Lower leg skin (tissue), 4 donors: ENCODE results near the gene NGEF. TPM values are rescaled to one million over a fixed set of nuclear protein-coding genes. Genes with fewer than 3 reads are reported as not detected.

Experiments
- DNase-seq, 2 donors: peaks; one replicate each; pipeline ENCODE4 v3.0.0-alpha.2; 2019; ENCODE audit warnings: low spot score in 2 of 2
- H3K4me3 ChIP-seq: fragments of 200-600 bp; sonication (generic); 2 replicates; pipeline ENCODE4 v1.5.1; 2017; ENCODE audit warnings: mild to moderate bottlenecking, low read depth; ENCODE audit not compliant: poor library complexity, severe bottlenecking
- POLR2A ChIP-seq, 2 donors: fragments of 450-650 bp; IDR thresholded peaks; one replicate each; pipeline ENCODE4 v1.6.1; 2016 to 2017; ENCODE audit warnings: antibody characterized with exemption in 2 of 2, mild to moderate bottlenecking in 1 of 2, moderate library complexity in 1 of 2
- WGBS, 2 donors: methylation state at CpG; one replicate each; pipeline ENCODE4 v1.1.5; 2018; 5-methylcytosine and 5-hydroxymethylcytosine counted together
- intact Hi-C: fragments of 100-400 bp; cut with DNase I; formaldehyde crosslinking; loops from one replicate; pipeline ENCODE4 v1.15.0; 2023; ENCODE audit warnings: low total_unique reads
- total RNA-seq, 4 donors: library from RNA; depleted of rRNA; stranded (reverse); fragments of >200 nt; gene quantifications; one replicate each; pipeline ENCODE4 v1.1.0, GENCODE V29; 2016
- TF ChIP-seq, protein P1 (sequence below), 3 donors: fragments of 450-650 bp; IDR thresholded peaks; one replicate each; pipeline ENCODE4 v1.5.1; 2016; ENCODE audit warnings: antibody characterized with exemption in 3 of 3, mild to moderate bottlenecking in 3 of 3, moderate library complexity in 2 of 3

The NGEF gene
- total RNA-seq, 4 donors from 2014 or later = 15.7 to 30.3 (median 17.9) TPM

DNA sequence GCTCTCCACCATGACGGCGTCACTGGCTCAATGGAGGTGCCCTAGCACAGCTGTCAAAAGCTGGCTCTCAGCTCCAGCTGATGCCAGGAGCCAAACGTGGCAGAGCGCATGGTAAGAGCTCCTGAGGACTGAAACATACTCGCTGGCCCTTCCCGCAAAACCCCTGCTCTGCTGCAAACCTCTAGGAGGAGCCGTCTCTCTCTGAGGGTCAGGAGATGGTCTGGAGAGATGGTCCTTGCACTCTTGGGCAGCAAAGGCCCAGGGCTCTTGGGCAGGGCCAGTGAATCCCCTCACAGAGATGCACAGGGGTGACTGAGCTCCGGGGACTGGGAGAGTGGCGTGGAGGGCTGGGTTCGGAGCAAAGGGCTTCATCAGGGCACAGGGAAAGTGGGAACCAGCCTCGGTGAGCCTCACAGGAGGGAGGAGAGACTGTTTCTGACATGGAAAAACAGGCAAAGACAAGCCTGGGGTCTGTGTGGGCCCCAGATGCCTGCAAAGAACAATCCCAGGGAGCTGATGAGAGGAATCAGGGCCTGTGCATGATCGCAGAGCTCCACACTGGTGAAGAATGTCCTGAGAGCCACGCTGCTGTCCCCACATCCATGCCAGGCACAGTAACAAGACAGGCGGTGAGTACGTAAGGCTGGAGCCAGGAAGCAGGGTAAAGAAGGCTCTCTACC is 125.7 kb downstream of the NGEF start:
- no peak for TF ChIP-seq POLR2A (IDR thresholded peaks at IDR 0.05)
- TF ChIP-seq, protein P1, sequence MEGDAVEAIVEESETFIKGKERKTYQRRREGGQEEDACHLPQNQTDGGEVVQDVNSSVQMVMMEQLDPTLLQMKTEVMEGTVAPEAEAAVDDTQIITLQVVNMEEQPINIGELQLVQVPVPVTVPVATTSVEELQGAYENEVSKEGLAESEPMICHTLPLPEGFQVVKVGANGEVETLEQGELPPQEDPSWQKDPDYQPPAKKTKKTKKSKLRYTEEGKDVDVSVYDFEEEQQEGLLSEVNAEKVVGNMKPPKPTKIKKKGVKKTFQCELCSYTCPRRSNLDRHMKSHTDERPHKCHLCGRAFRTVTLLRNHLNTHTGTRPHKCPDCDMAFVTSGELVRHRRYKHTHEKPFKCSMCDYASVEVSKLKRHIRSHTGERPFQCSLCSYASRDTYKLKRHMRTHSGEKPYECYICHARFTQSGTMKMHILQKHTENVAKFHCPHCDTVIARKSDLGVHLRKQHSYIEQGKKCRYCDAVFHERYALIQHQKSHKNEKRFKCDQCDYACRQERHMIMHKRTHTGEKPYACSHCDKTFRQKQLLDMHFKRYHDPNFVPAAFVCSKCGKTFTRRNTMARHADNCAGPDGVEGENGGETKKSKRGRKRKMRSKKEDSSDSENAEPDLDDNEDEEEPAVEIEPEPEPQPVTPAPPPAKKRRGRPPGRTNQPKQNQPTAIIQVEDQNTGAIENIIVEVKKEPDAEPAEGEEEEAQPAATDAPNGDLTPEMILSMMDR (IDR thresholded peaks at IDR 0.05) = no peak
- DNase-seq = peak in 1 of 2 donors; percentile 58
- intact Hi-C loops = no loop called here
- H3K4me3 ChIP-seq = no peak overlapping the region
- WGBS, 2 donors = 78 to 79% methylated on average over 15 of the region's 15 CpGs

DNA sequence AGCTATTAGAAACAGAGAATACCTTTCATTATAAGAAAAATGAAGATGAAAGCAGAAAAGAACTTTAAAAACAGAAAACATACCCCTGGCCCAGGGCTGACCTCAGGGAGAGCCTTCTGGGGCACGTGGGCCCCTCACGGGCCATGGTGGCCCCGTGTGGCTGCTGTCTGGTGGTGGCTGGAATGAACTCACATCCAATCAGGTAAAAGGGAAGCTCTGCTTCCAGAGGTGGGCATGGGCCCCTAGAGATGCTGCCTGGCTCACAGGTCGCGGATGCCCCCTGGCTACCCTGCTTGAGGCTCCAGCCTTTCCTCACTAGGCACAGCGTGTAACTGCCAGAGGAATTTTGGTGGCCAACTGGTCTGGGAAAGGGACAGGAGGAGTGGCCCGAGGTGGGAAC is 126.4 kb downstream of the NGEF start:
- 79 to 80% methylated on average over 7 of the region's 7 CpGs for WGBS, 2 donors
- no peak for TF ChIP-seq POLR2A (IDR thresholded peaks at IDR 0.05)
- TF ChIP-seq, protein P1 (IDR thresholded peaks at IDR 0.05) = no peak
- intact Hi-C loops = no loop called here
- peak in 1 of 2 donors; percentile 74 for DNase-seq
- no peak overlapping the region for H3K4me3 ChIP-seq

GRCh38 chr2:232886176-232886575 is 126.9 kb downstream of the NGEF start:
- TF ChIP-seq POLR2A (IDR thresholded peaks at IDR 0.05) = no peak
- TF ChIP-seq, protein P1 (IDR thresholded peaks at IDR 0.05) = no peak
- 77 to 81% methylated on average over 11 of the region's 11 CpGs for WGBS, 2 donors
- peak in 1 of 2 donors; percentile 74 for DNase-seq
- intact Hi-C loops = no loop called here
- H3K4me3 ChIP-seq = no peak overlapping the region

DNA sequence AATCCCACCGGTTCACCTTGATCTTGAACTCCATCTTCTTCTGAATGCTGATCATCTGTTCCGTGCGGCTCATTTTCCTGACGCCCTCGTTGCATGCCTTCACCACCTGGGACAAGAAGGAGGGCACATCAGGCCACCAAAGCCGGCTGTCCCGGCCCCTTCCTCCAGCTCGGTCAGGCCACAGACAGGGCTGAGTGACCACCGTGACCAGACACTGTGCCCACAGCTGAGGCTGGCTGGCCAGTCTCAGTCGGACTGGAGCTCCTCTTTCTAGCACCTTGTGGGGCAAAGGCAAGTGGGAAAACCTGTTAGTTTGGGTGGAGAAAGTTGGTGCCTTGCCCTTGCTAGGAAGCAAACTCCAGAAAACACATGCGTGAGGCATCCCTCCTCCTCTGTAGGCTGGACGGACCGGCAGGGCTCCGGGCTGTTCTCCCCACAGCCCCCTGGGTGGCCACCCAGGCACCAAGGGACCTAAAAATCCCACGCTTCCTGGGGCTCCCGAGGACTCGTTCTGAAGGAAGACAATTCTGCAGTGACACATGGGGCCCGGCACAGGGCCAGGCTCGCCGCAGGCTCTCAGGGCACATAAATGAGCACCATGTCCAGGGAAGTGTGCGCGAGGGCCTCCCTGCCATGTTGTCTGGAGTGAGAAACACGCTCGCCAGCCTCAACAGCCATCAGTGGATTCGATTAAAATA is 127.6 kb downstream of the NGEF start:
- intact Hi-C loops = no loop called here
- peak in 1 of 2 donors; percentile 81 for DNase-seq
- WGBS, 2 donors = 69% methylated on average over 17 to 23 of the region's 25 CpGs
- TF ChIP-seq, protein P1 (IDR thresholded peaks at IDR 0.05) = no peak
- no peak for TF ChIP-seq POLR2A (IDR thresholded peaks at IDR 0.05)
- H3K4me3 ChIP-seq = no peak overlapping the region

- intact Hi-C loops = no loop called here
- 86 to 87% methylated on average over 23 to 27 of the region's 27 CpGs for WGBS, 2 donors
- peak in 1 of 2 donors; percentile 73 for DNase-seq
- H3K4me3 ChIP-seq = no peak overlapping the region
- no peak for TF ChIP-seq POLR2A (IDR thresholded peaks at IDR 0.05)
- TF ChIP-seq, protein P1 (IDR thresholded peaks at IDR 0.05) = no peak
These were observed 128.3 kb downstream of the NGEF start for GRCh38 chr2:232884549-232885263.
